Suprapubic skin (tissue), 4 donors: ENCODE data around the gene DNAH3. TPM values are rescaled to one million over a fixed set of nuclear protein-coding genes. Genes with fewer than 3 reads are reported as not detected.
"Not testable (repeated sequence)": the region's sequence is repeated elsewhere in the genome, so short reads cannot be mapped to it uniquely, and the experiment has no call there.

ENCODE experiments used
- DNase-seq, 2 donors: peaks; one replicate each; pipeline ENCODE4 v3.0.0-alpha.2; 2019; ENCODE audit warnings: low spot score in 2 of 2
- H3K27ac ChIP-seq: fragments of 200-600 bp; sonication (generic); one replicate; pipeline ENCODE4 v1.5.1; 2019
- H3K27me3 ChIP-seq: fragments of 200-600 bp; sonication (generic); one replicate; pipeline ENCODE4 v1.5.1; 2019
- H3K36me3 ChIP-seq: fragments of 200-600 bp; sonication (generic); one replicate; pipeline ENCODE4 v1.5.1; 2019
- H3K4me1 ChIP-seq: fragments of 200-600 bp; sonication (generic); one replicate; pipeline ENCODE4 v1.5.1; 2019
- H3K4me3 ChIP-seq: fragments of 200-600 bp; sonication (generic); one replicate; pipeline ENCODE4 v1.5.1; 2019; ENCODE audit warnings: mild to moderate bottlenecking
- H3K9me3 ChIP-seq: fragments of 200-600 bp; sonication (generic); one replicate; pipeline ENCODE4 v1.5.1; 2019
- CTCF ChIP-seq, 2 donors: fragments of 200-600 bp in 1 of 2; fragments of 450-650 bp in 1 of 2; sonication (generic) in 1 of 2; IDR thresholded peaks; one replicate each; pipeline ENCODE4 v1.5.1; 2016 to 2019; ENCODE audit warnings: antibody characterized with exemption in 2 of 2, mild to moderate bottlenecking in 1 of 2, moderate library complexity in 1 of 2
- EP300 ChIP-seq: sonication (generic); formaldehyde crosslinking; IDR thresholded peaks from one replicate; pipeline ENCODE4 v1.6.1; 2017; ENCODE audit warnings: antibody characterized with exemption
- POLR2A ChIP-seq, 2 donors: fragments of 450-650 bp; IDR thresholded peaks; one replicate each; pipeline ENCODE4 v1.6.1; 2017; ENCODE audit warnings: antibody characterized with exemption in 2 of 2, mild to moderate bottlenecking in 2 of 2, moderate library complexity in 2 of 2
- POLR2AphosphoS5 ChIP-seq, 3 donors: sonication (generic); formaldehyde crosslinking; IDR thresholded peaks; one replicate each; pipeline ENCODE4 v1.6.1; 2017; ENCODE audit warnings: antibody characterized with exemption in 3 of 3
- WGBS: methylation state at CpG from one replicate; pipeline ENCODE4 v1.1.5; 2018; 5-methylcytosine and 5-hydroxymethylcytosine counted together
- total RNA-seq, 4 donors: library from RNA; depleted of rRNA; stranded (reverse); fragments of >200 nt; gene quantifications; one replicate each; pipeline ENCODE4 v1.1.0, GENCODE V29; 2016

DNAH3 gene
- total RNA-seq: 1 to 10 TPM; 1.0 to 4.0 (median 1.6) TPM

- Histone ChIP-seq H3K27ac (no peak within 1 kb of the TSS), H3K36me3 (no peaks in the 10 kb centered on the region), H3K9me3 (no peaks in the 10 kb centered on the region), H3K27me3 (no peaks in the 10 kb centered on the region), H3K4me3 (no peak within 1 kb of the TSS), H3K4me1 (peaks cover 11% of the 10 kb centered on the region)
- TF ChIP-seq EP300 (no peak), POLR2A (IDR thresholded peaks at IDR 0.05) (no peak), CTCF (IDR thresholded peaks at IDR 0.05) (no peak), POLR2AphosphoS5 (IDR thresholded peaks at IDR 0.05) (no peak)
- 31% methylated on average over 7 of the region's 8 CpGs for WGBS
- DNase-seq: no peak
Measured at GRCh38 chr16:21150375-21151001, at the start of gene DNAH3. Gene DNAH3, minus strand, starts transcription at chr16:21150846. Its CDS starts 527 bp downstream, at chr16:21150319.

- Histone ChIP-seq H3K9me3 (no peaks in the 10 kb centered on the region), H3K4me3 (no peak overlapping the region), H3K36me3 (no peaks in the 10 kb centered on the region), H3K27me3 (peaks cover 9% of the 10 kb centered on the region), H3K27ac (no peak overlapping the region), H3K4me1 (no peaks in the 10 kb centered on the region)
- DNase-seq: no peak
- TF ChIP-seq CTCF (IDR thresholded peaks at IDR 0.05) (no peak), POLR2AphosphoS5 (IDR thresholded peaks at IDR 0.05) (no peak), POLR2A (IDR thresholded peaks at IDR 0.05) (no peak), EP300 (no peak)
- 66% methylated on average over 5 of the region's 5 CpGs for WGBS
Measured at GRCh38 chr16:21199607-21200218, 49.1 kb upstream of the DNAH3 start.

- H3K27ac ChIP-seq: no peak overlapping the region
- no peaks in the 10 kb centered on the region for H3K9me3 ChIP-seq
- 64% methylated on average over 3 of the region's 3 CpGs for WGBS
- TF ChIP-seq CTCF (IDR thresholded peaks at IDR 0.05) (no peak), POLR2AphosphoS5 (IDR thresholded peaks at IDR 0.05) (no peak), EP300 (no peak), POLR2A (IDR thresholded peaks at IDR 0.05) (no peak)
- no peak for DNase-seq
- no peaks in the 10 kb centered on the region for H3K4me1 ChIP-seq
- no peak overlapping the region for H3K4me3 ChIP-seq
- peaks cover 9% of the 10 kb centered on the region for H3K27me3 ChIP-seq
- no peaks in the 10 kb centered on the region for H3K36me3 ChIP-seq
Measured at GRCh38 chr16:21197621-21198020, 47.0 kb upstream of the DNAH3 start.

- H3K36me3 ChIP-seq: no peaks in the 10 kb centered on the region
- no peaks in the 10 kb centered on the region for H3K9me3 ChIP-seq
- no peaks in the 10 kb centered on the region for H3K4me1 ChIP-seq
- peaks cover 9% of the 10 kb centered on the region for H3K27me3 ChIP-seq
- DNase-seq: no peak
- WGBS: 100% methylated on average over 1 of the region's 1 CpG
- no peak overlapping the region for H3K27ac ChIP-seq
- no peak overlapping the region for H3K4me3 ChIP-seq
- no peak for TF ChIP-seq EP300
- no peak for TF ChIP-seq CTCF (IDR thresholded peaks at IDR 0.05)
- no peak for TF ChIP-seq POLR2AphosphoS5 (IDR thresholded peaks at IDR 0.05)
- no peak for TF ChIP-seq POLR2A (IDR thresholded peaks at IDR 0.05)
Measured at GRCh38 chr16:21197112-21197511, 46.5 kb upstream of the DNAH3 start.

GRCh38 chr16:21195330-21195729 is 44.7 kb upstream of the DNAH3 start:
- 92% methylated on average over 8 of the region's 8 CpGs for WGBS
- H3K4me3 ChIP-seq, H3K36me3 ChIP-seq, H3K27me3 ChIP-seq, H3K27ac ChIP-seq, H3K4me1 ChIP-seq, H3K9me3 ChIP-seq, DNase-seq: not testable (repeated sequence)
